ENCODE results near the gene ABHD8.
A peak's percentile ranks its signal among the peaks of the same experiment; 100 is the strongest.

Gene ABHD8

DNA sequence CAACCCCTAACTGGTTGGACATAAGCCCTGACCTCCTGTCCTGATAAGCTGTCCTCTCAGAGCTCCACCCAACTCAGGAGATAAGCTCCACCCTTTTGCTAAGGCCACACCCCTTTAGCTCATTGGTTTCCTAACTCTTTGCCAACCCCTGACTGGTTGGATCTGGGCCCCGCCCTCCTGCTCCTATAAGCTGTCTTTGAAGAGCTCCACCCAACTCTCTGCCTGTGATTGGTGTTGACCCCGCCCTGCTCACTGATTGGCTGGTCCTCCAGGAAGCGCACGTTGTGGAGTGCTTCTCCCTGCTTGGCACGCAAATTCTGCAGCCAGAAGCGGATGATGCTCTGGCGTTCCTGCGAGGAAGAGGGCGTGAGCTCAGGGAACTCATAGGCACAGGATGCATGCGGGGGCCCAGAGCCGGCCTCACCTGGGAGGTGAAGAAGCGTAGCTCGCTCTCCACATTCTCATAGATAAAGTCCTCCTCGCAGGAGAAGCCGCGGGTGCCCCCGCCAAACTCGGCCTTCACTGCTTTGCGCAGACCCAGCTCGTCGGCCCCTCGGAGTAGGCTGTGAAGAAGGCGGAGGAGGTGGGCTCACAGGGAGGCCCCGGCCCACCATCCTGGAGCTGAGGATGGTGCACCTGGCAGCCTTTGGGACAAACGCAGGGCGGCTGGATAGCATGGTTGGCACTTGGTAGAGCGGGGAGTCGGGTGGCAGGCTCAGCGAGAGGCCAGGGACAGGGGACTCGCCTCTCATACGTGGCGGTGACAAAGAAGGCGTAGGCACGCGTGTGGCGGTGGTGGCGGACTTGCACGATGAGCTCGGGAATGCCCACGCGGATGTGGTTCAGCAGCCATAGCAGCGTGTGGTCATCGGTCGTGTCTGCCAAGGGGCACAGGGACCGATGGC lies 29.7 kb upstream of the ABHD8 start:
- no peak overlapping the region for H3K27ac ChIP-seq
- TF ChIP-seq, protein P1, sequence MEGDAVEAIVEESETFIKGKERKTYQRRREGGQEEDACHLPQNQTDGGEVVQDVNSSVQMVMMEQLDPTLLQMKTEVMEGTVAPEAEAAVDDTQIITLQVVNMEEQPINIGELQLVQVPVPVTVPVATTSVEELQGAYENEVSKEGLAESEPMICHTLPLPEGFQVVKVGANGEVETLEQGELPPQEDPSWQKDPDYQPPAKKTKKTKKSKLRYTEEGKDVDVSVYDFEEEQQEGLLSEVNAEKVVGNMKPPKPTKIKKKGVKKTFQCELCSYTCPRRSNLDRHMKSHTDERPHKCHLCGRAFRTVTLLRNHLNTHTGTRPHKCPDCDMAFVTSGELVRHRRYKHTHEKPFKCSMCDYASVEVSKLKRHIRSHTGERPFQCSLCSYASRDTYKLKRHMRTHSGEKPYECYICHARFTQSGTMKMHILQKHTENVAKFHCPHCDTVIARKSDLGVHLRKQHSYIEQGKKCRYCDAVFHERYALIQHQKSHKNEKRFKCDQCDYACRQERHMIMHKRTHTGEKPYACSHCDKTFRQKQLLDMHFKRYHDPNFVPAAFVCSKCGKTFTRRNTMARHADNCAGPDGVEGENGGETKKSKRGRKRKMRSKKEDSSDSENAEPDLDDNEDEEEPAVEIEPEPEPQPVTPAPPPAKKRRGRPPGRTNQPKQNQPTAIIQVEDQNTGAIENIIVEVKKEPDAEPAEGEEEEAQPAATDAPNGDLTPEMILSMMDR (conservative IDR thresholded peaks at IDR 0.05), result no peak
- TF ChIP-seq ZFX (IDR thresholded peaks at IDR 0.05), result no peak

DNA sequence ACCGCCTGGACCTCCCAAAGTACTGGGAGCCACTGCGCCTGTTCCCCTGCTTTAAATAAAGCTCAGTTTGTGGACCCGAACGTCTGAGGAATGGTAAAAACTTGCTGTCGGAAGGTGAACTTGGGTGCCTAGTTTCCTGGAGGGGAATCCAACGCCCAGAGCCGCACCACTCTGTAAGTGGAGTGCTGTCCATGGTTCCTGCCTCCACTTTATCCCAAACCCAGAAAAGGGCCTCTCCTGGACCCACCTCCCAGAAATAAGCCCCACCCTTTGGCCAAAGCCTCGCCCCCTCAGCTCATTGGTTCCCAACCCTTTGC lies 29.1 kb upstream of the ABHD8 start:
- H3K27ac ChIP-seq, result no peak overlapping the region
- TF ChIP-seq ZFX (IDR thresholded peaks at IDR 0.05), result no peak
- TF ChIP-seq, protein P1 (conservative IDR thresholded peaks at IDR 0.05), result no peak

DNA sequence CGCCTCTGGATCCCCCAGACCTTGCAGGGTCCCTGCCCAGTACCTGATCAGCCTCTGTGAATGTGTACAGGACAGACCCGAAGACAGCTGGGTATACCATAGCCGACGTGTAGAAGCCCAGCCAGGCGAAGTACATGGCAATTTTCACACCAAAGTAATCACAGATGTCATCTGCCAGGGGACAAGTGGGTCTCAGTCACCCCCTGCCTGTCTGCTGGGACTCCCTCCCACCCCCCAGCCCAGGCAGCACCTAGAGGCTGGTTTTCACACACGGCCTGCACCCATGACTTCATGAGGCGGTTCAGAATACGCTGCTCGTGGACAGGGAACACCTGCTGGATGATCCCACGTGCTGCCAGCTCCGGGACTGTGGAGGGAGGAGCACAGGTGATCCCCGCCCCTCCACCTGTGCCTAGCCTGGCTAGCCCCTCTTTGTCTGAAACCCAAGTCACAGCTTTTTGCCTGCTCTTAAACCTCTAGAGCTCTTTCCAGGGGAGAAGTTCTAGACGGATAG lies 27.9 kb upstream of the ABHD8 start:
- no peak overlapping the region for H3K27ac ChIP-seq
- TF ChIP-seq, protein P1 (conservative IDR thresholded peaks at IDR 0.05), result no peak
- no peak for TF ChIP-seq ZFX (IDR thresholded peaks at IDR 0.05)

DNA sequence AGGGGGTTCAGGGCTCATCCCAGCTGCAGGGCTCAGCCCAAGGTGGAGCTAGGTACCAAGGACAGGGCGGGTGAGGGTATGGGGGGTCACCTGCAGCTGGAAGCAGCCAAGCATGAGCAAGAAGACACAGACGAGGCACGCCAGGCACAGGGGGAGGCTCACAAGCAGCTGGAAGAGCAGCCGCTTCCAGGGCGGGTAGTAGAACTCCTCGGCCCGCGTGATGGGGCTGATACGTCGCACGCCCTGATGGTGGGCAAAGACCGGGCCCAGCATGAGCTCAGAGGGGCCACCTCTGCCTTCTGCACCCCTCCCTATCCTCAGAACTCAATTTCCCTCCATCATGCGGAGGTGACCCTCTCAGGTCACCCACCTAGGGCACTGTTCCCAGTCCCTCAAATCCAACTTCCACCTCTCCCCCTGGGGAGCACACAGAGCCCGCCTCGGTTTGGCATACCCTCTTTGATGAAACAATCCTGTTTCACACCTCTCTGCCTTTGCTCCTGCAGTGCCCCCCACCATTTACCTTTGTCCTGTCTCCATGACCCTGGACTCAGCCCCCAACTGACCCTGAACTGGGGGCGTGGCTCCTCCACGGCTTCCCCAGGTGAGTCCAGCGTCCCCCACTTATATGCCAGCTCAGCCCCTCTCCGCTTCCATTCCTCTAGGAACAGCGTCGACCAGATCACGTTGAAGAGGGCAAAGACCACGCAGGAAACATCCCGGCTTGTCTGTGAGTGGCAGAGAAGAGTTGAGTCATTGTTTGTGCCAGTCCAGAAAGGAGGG lies 27.2 kb upstream of the ABHD8 start:
- H3K27ac ChIP-seq, result no peak overlapping the region
- TF ChIP-seq ZFX (IDR thresholded peaks at IDR 0.05), result no peak

DNA sequence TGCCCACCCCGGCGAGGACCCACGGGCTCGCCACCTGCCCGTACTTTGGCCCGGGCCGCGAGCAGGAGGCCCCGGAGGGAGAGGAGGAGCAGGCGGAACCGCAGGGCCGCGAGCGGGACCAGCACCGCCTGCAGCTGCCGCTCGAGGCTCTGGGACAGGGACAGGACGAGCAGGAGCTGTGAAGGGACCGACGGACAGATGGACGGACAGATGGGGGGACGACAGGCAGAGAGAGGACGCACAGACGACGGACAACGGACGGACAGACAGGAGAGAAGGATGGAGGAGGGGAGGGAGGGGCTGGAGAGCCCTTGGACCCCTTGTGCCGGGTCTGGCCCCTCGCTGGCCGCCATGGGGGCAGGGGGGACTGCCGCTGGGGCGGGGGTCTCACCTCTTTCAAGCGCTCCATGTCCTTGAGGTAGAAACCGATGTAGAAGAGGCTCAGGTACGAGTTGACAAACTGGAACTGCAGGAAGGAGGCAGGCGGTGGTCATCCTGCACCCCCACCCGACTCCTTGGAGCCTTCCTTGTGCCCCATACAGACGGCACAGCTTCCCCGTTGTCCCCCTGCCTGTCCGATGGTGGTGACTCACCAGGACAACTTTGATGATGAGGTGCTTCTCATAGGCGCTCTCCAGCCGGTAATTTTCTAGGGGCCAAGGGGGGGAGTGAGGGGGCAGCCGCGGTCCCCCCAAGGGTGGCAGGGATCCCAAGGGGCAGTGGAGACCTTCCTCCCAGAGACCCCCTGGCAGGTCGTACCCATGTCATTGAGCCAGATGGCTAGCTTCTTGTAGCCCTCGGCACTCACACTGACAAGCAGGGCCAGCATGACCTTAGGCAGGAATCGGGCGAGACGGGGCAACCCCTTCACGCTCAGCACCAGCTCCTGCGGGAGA lies 26.4 kb upstream of the ABHD8 start:
- peak overlapping the region; percentile 81; the same call in 1 of the 2 replicates for H3K27ac ChIP-seq
- TF ChIP-seq ZFX (IDR thresholded peaks at IDR 0.05), result no peak
- TF ChIP-seq, protein P1 (conservative IDR thresholded peaks at IDR 0.05), result no peak

DNA sequence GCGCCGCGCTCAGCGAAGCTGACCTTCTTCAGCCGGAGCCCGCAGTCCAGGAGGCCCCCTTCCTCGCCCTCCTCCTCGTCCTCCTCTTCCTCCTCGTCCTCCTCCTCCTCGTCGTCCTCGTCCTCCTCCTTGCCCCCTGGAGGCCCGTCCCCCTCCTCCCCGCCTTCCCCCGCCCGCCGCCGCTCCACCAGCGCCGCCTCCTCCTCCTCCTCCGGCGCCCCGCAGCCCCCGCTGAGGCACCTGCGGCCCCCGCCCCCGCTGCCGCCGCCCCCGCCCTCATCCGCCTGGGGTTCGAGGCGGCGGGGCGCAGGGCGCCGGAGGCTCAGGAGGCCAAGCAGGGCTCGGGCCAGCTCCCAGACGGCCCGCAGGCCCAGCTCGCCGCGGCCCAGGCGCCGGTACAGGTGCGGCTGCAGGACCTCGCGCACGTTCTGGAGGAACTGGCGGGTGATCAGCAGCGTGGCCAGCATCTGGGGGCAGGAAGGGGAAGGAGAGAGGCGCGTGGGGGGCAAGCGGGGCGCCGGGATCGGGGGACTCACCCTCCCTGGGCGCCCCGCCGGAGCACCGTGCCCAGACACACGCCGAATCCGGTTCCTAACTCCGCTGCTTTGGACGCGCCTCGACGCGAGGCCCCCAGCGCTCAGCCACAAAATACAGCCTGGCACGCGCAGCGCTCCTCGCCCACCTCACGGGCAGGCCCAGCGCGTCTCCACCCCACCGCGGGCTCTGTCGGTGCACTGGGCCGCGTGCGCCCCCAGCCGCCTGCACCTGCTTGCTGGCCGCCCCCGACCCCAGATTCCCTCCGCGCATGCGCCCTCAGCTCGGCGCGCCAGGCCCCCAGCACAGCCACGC lies 25.5 kb upstream of the ABHD8 start:
- no peak for TF ChIP-seq ZFX (IDR thresholded peaks at IDR 0.05)
- TF ChIP-seq, protein P1 (conservative IDR thresholded peaks at IDR 0.05), result no peak
- peak overlapping the region; percentile 81 for H3K27ac ChIP-seq

All from C4-2B (cell line).